CD8-positive, alpha-beta memory T cell (primary cell): ENCODE data around the gene GNAZ. TPM values are rescaled to one million over a fixed set of nuclear protein-coding genes. Genes with fewer than 3 reads are reported as not detected.

Experiments
- CTCF ChIA-PET: fragments of 350-600 bp; sonication (Branson Sonifier 250); formaldehyde crosslinking; loops from one replicate; lab custom pipeline; 2021; ENCODE audit warnings: antibody characterized with exemption; lab: Charles Lee
- POLR2A ChIA-PET: fragments of 350-600 bp; sonication (Branson Sonifier 250); formaldehyde crosslinking; loops from one replicate; lab custom pipeline; 2021; ENCODE audit warnings: antibody characterized with exemption; lab: Charles Lee
- DNase-seq, 5 donors: peaks; one replicate each; pipeline versions ENCODE4 v3.0.0 to v3.0.0-alpha.2; 2020 to 2022; ENCODE audit warnings: mixed read lengths in 1 of 5
- H3K27ac ChIP-seq: one replicate; pipeline ENCODE4 v1.7.0; 2013; ENCODE audit warnings: low read depth, mild to moderate bottlenecking, low read length, moderate library complexity
- H3K27me3 ChIP-seq: 2 replicates; pipeline ENCODE4 v1.7.0; 2013; ENCODE audit warnings: low read length, mild to moderate bottlenecking; ENCODE audit not compliant: insufficient read depth, poor library complexity, severe bottlenecking
- H3K36me3 ChIP-seq: 2 replicates; pipeline ENCODE4 v1.7.0; 2013; ENCODE audit warnings: mild to moderate bottlenecking, low read length, moderate library complexity; ENCODE audit not compliant: insufficient read depth
- H3K4me1 ChIP-seq: 2 replicates; pipeline ENCODE4 v1.7.0; 2013; ENCODE audit warnings: mild to moderate bottlenecking, low read length, moderate library complexity; ENCODE audit not compliant: insufficient read depth
- H3K4me3 ChIP-seq: 2 replicates; pipeline ENCODE4 v1.7.0; 2013; ENCODE audit warnings: mild to moderate bottlenecking, low read length
- H3K9me3 ChIP-seq: 2 replicates; pipeline ENCODE4 v1.7.0; 2013; ENCODE audit warnings: mild to moderate bottlenecking, low read length
- H3K27ac Mint-ChIP-seq, 8 donors: one replicate each; pipeline ENCODE4 v1.8.0; 2020 to 2021; ENCODE audit warnings: mixed read lengths in 8 of 8, mild to moderate bottlenecking in 6 of 8, inconsistent platforms in 3 of 8, moderate library complexity in 3 of 8
- H3K27me3 Mint-ChIP-seq, 2 donors: one replicate each; pipeline ENCODE4 v1.8.0; 2020 to 2021; ENCODE audit warnings: mixed read lengths in 2 of 2, mild to moderate bottlenecking in 1 of 2, moderate library complexity in 1 of 2
- H3K36me3 Mint-ChIP-seq, 3 donors: one replicate each; pipeline ENCODE4 v1.8.0; 2020 to 2021; ENCODE audit warnings: mixed read lengths in 3 of 3, inconsistent platforms in 1 of 3, mild to moderate bottlenecking in 1 of 3
- H3K4me1 Mint-ChIP-seq, 3 donors: one replicate each; pipeline ENCODE4 v1.8.0; 2020 to 2021; ENCODE audit warnings: mixed read lengths in 3 of 3, inconsistent platforms in 1 of 3, mild to moderate bottlenecking in 1 of 3
- H3K4me3 Mint-ChIP-seq, 7 donors: one replicate each; pipeline ENCODE4 v1.8.0; 2020 to 2021; ENCODE audit warnings: mixed read lengths in 7 of 7, mild to moderate bottlenecking in 6 of 7, moderate library complexity in 4 of 7, inconsistent platforms in 2 of 7
- H3K9me3 Mint-ChIP-seq, 5 donors: one replicate each; pipeline ENCODE4 v1.8.0; 2020 to 2022; ENCODE audit warnings: mixed read lengths in 5 of 5, mild to moderate bottlenecking in 3 of 5, moderate library complexity in 2 of 5, inconsistent platforms in 1 of 5
- polyA plus RNA-seq: library from polyadenylated mRNA; unstranded; fragments of 300-500 nt; fragmentation: Illumina TruSeq; gene quantifications from one replicate; pipeline ENCODE4 v1.2.3, GENCODE V29; 2021
- total RNA-seq, 2 experiments: library from RNA; stranded (reverse); gene quantifications; one replicate each; pipeline ENCODE4 v1.2.3, GENCODE V29; 2021

GNAZ gene
- total and polyA plus RNA-seq, 3 experiments from 2014 or later, result 0.53 to 2.6 (median 2.0) TPM

GRCh38 chr22:23120415-23120899 is 50.1 kb downstream of the GNAZ start:
- CTCF ChIA-PET, result interaction anchor here (1.5 to 2.1 kb wide), 3 partner anchors 8 to 161 kb away, joined by 3 to 8 read pairs (median 7); no protein-coding TSS in a partner anchor
- Histone ChIP-seq H3K4me3 (no peak overlapping the region), H3K27ac (no peak overlapping the region)

DNA sequence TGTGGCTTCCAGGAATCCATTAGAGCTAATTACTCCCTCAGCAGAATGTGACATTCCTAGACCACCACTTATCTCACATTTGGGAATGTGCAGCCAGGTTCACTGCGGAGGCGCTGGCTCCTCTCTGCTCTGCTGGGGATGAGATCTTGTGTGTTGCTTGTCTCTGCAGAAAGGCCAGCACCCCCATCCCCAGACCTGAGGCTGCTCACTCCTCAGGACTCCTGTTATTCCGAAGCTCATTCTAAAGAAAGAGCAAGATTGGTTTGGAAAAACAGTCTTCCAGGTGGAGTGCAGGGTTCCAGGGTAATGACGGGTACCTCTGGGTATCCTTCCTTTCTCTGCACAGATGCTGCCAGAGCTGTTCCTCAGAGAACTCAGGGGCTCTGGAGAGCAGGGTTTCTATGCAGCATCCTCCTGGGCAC is 50.7 kb downstream of the GNAZ start:
- Histone ChIP-seq H3K27me3 (peaks cover 4% of the 10 kb centered on the region), H3K4me3 (no peak overlapping the region)
- no peaks in the 10 kb centered on the region for H3K9me3 Mint-ChIP-seq

More at GRCh38 chr22:23120415-23120899, 50.1 kb downstream of the GNAZ start:
- no peak for DNase-seq
- Histone ChIP-seq H3K4me1 (peaks cover 16% of the 10 kb centered on the region), H3K27me3 (peaks cover 4% of the 10 kb centered on the region), H3K36me3 (no peaks in the 10 kb centered on the region), H3K9me3 (no peaks in the 10 kb centered on the region)
- Mint-ChIP-seq H3K27ac (peak overlapping the region; percentile 83 to 98 (median 95)), H3K36me3 (peaks cover 0 to 4% (median 0%) of the 10 kb centered on the region in 3 donors), H3K27me3 (no peaks in the 10 kb centered on the region), H3K4me1 (peaks cover 11 to 25% (median 11%) of the 10 kb centered on the region in 3 donors), H3K9me3 (no peaks in the 10 kb centered on the region), H3K4me3 (peak overlapping the region in 1 of 7 donors; percentile 35)
- POLR2A ChIA-PET, result interaction anchor here (0.6 to 0.7 kb wide), 2 partner anchors 22 to 24 kb away, joined by 3 to 4 read pairs; partner anchors contain the start of gene RSPH14

DNA sequence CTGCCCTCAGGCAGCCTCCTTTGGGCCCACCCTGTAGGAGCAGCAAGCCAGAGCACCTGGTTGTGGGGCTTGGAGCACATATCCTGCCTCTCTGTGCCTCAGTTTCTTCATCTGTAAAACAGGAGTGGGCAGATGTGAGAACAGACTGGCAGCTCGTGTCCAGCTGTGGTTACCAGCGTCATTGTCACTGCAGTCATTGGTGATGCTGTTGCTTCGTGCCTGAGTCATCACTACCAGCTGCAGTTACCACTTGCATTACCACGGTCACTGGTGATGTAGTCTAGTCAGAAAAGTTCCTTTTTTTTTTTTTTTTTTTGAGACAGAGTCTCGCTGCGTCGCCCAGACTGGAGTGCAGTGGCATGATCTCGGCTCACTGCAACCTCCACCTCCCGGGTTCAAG is 51.1 kb downstream of the GNAZ start:
- no peaks in the 10 kb centered on the region for H3K36me3 ChIP-seq

More for the DNA sequence above, 50.7 kb downstream of the GNAZ start:
- peaks cover 11 to 25% (median 11%) of the 10 kb centered on the region in 3 donors for H3K4me1 Mint-ChIP-seq
- ChIA-PET CTCF (interaction anchor here (2.1 kb wide), 1 partner anchor 161 kb away, joined by 7 read pairs; no protein-coding TSS in a partner anchor), POLR2A (no interaction called here)
- Histone ChIP-seq H3K36me3 (no peaks in the 10 kb centered on the region), H3K27ac (no peak overlapping the region), H3K4me1 (peaks cover 16% of the 10 kb centered on the region), H3K9me3 (no peaks in the 10 kb centered on the region)
- H3K27ac Mint-ChIP-seq, result peak overlapping the region in 6 of 8 donors; percentile 47 to 98 (median 94)
- DNase-seq, result no peak
- H3K36me3 Mint-ChIP-seq, result peaks cover 0 to 4% (median 0%) of the 10 kb centered on the region in 3 donors
- H3K27me3 Mint-ChIP-seq, result no peaks in the 10 kb centered on the region
- no peak overlapping the region for H3K4me3 Mint-ChIP-seq

GRCh38 chr22:23122216-23122957 is 52.1 kb downstream of the GNAZ start:
- Histone ChIP-seq H3K27ac (no peak overlapping the region), H3K4me3 (no peak overlapping the region), H3K4me1 (peaks cover 16% of the 10 kb centered on the region), H3K36me3 (no peaks in the 10 kb centered on the region), H3K9me3 (no peaks in the 10 kb centered on the region), H3K27me3 (peaks cover 4% of the 10 kb centered on the region)
- Mint-ChIP-seq H3K4me3 (no peak overlapping the region), H3K4me1 (peaks cover 11 to 25% (median 11%) of the 10 kb centered on the region in 3 donors), H3K27ac (peak overlapping the region in 3 of 8 donors; percentile 38 to 95 (median 43)), H3K27me3 (no peaks in the 10 kb centered on the region), H3K9me3 (no peaks in the 10 kb centered on the region), H3K36me3 (peaks cover 0 to 4% (median 0%) of the 10 kb centered on the region in 3 donors)
- POLR2A ChIA-PET, result no interaction called here
- DNase-seq, result no peak
- CTCF ChIA-PET, result interaction anchor here (1.0 to 1.2 kb wide), 3 partner anchors 9 to 369 kb away, joined by 3 read pairs; partner anchors contain the start of gene RAB36

More for the DNA sequence above, 51.1 kb downstream of the GNAZ start:
- Mint-ChIP-seq H3K4me1 (peaks cover 11 to 25% (median 11%) of the 10 kb centered on the region in 3 donors), H3K27me3 (no peaks in the 10 kb centered on the region), H3K27ac (peak overlapping the region in 4 of 8 donors; percentile 22 to 95 (median 89)), H3K9me3 (no peaks in the 10 kb centered on the region), H3K4me3 (no peak overlapping the region), H3K36me3 (peaks cover 0 to 4% (median 0%) of the 10 kb centered on the region in 3 donors)
- no peak overlapping the region for H3K27ac ChIP-seq
- peaks cover 16% of the 10 kb centered on the region for H3K4me1 ChIP-seq
- DNase-seq, result no peak
- peaks cover 4% of the 10 kb centered on the region for H3K27me3 ChIP-seq
- no peaks in the 10 kb centered on the region for H3K9me3 ChIP-seq
- H3K4me3 ChIP-seq, result no peak overlapping the region
- POLR2A ChIA-PET, result no interaction called here
- CTCF ChIA-PET, result interaction anchor here (1.0 to 1.2 kb wide), 2 partner anchors 23 to 368 kb away, joined by 3 read pairs; partner anchors contain the start of gene RAB36

DNA sequence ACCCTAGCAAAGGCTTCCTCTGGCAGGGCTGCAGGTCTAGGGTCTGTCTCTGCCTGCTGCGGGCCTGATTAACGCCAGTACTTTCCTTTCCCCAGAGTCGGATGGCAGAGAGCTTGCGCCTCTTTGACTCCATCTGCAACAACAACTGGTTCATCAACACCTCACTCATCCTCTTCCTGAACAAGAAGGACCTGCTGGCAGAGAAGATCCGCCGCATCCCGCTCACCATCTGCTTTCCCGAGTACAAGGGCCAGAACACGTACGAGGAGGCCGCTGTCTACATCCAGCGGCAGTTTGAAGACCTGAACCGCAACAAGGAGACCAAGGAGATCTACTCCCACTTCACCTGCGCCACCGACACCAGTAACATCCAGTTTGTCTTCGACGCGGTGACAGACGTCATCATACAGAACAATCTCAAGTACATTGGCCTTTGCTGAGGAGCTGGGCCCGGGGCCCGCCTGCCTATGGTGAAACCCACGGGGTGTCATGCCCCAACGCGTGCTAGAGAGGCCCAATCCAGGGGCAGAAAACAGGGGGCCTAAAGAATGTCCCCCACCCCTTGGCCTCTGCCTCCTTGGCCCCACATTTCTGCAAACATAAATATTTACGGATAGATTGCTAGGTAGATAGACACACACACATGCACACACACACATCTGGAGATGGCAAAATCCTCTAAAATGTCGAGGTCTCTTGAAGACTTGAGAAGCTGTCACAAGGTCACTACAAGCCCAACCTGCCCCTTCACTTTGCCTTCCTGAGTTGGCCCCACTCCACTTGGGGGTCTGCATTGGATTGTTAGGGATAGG is 52.9 kb downstream of the GNAZ start:
- Mint-ChIP-seq H3K36me3 (peaks cover 0 to 4% (median 0%) of the 10 kb centered on the region in 3 donors), H3K4me3 (no peak overlapping the region), H3K27me3 (no peaks in the 10 kb centered on the region), H3K27ac (peak overlapping the region in 4 of 8 donors; percentile 6 to 66 (median 25)), H3K4me1 (peaks cover 11 to 26% (median 12%) of the 10 kb centered on the region in 3 donors), H3K9me3 (no peaks in the 10 kb centered on the region)
- Histone ChIP-seq H3K4me3 (no peak overlapping the region), H3K9me3 (no peaks in the 10 kb centered on the region), H3K36me3 (no peaks in the 10 kb centered on the region), H3K27ac (no peak overlapping the region), H3K4me1 (peaks cover 16% of the 10 kb centered on the region), H3K27me3 (peaks cover 4% of the 10 kb centered on the region)
- POLR2A ChIA-PET, result interaction anchor here (0.7 kb wide), 1 partner anchor 356 kb away, joined by 8 read pairs; no protein-coding TSS in a partner anchor
- CTCF ChIA-PET, result interaction anchor here (0.7 to 7.1 kb wide), 4 partner anchors 9 to 165 kb away, joined by 3 to 106 read pairs (median 4); no protein-coding TSS in a partner anchor
- DNase-seq, result no peak

DNA sequence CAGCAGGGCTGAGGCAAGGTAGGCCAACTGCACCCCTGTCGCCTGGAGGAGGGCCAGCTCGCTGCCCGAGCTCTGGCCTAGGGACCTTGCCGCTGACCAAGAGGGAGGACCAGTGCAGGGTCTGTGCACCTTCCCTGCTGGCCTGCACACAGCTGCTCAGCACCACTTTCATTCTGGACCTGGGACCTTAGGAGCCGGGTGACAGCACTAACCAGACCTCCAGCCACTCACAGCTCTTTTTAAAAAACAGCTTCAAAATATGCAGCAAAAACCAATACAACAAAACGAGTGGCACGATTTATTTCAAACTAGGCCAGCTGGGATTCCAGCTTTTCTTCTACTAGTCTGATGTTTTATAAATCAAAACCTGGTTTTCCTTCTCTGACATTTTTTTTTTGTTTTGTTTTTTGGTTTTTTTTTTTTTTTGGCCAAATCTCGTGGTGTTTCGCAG is 53.5 kb downstream of the GNAZ start:
- Mint-ChIP-seq H3K36me3 (peaks cover 0 to 4% (median 0%) of the 10 kb centered on the region in 3 donors), H3K4me3 (no peak overlapping the region), H3K27ac (peak overlapping the region in 2 of 8 donors; percentile 21 to 29), H3K27me3 (no peaks in the 10 kb centered on the region), H3K9me3 (no peaks in the 10 kb centered on the region), H3K4me1 (peaks cover 14 to 28% (median 16%) of the 10 kb centered on the region in 3 donors)
- DNase-seq, result no peak
- Histone ChIP-seq H3K4me3 (no peak overlapping the region), H3K9me3 (no peaks in the 10 kb centered on the region), H3K36me3 (no peaks in the 10 kb centered on the region), H3K4me1 (peaks cover 16% of the 10 kb centered on the region), H3K27me3 (peaks cover 4% of the 10 kb centered on the region), H3K27ac (no peak overlapping the region)
- ChIA-PET POLR2A (interaction anchor here (0.7 kb wide), 1 partner anchor 356 kb away, joined by 8 read pairs; no protein-coding TSS in a partner anchor), CTCF (interaction anchor here (0.7 to 7.1 kb wide), 3 partner anchors 10 to 166 kb away, joined by 3 to 106 read pairs (median 4); no protein-coding TSS in a partner anchor)
